Ectodermal cell (in vitro differentiated cells): ENCODE results near the gene HELT.

Experiments
- H3K27ac ChIP-seq: 2 replicates; pipeline ENCODE4 v1.7.0; 2013; ENCODE audit warnings: mild to moderate bottlenecking, low read depth, low read length; ENCODE audit not compliant: insufficient read depth, poor library complexity, severe bottlenecking
- H3K27me3 ChIP-seq: 2 replicates; pipeline ENCODE4 v1.7.0; 2013; ENCODE audit warnings: mild to moderate bottlenecking, low read length; ENCODE audit not compliant: insufficient read depth, control insufficient read depth, poor library complexity, severe bottlenecking
- H3K36me3 ChIP-seq: one replicate; pipeline ENCODE4 v1.7.0; 2013; ENCODE audit warnings: low read length; ENCODE audit not compliant: control insufficient read depth, insufficient read depth
- H3K4me1 ChIP-seq: one replicate; pipeline ENCODE4 v1.7.0; 2013; ENCODE audit warnings: low read length; ENCODE audit not compliant: control insufficient read depth, insufficient read depth
- H3K4me3 ChIP-seq: 2 replicates; pipeline ENCODE4 v1.7.0; 2013; ENCODE audit warnings: low read depth, low read length, control low read depth; ENCODE audit not compliant: insufficient read depth
- H3K9me3 ChIP-seq: 2 replicates; pipeline ENCODE4 v1.7.0; 2013; ENCODE audit warnings: mild to moderate bottlenecking, low read length, moderate library complexity; ENCODE audit not compliant: control insufficient read depth
- WGBS, 2 experiments: methylation state at CpG; one replicate each; pipeline ENCODE4 v1.1.7; 2013; ENCODE audit warnings: missing lambda C conversion rate in 2 of 2; 5-methylcytosine and 5-hydroxymethylcytosine counted together

HELT gene

GRCh38 chr4:185003596-185004351 lies 14.5 kb upstream of the HELT start:
- Histone ChIP-seq H3K27ac (no peak overlapping the region), H3K9me3 (no peaks in the 10 kb centered on the region), H3K27me3 (peaks cover 21% of the 10 kb centered on the region), H3K4me1 (no peaks in the 10 kb centered on the region), H3K36me3 (no peaks in the 10 kb centered on the region), H3K4me3 (no peak overlapping the region)
- WGBS, 2 experiments: 92 to 94% methylated on average over 19 of the region's 19 CpGs

GRCh38 chr4:185004562-185005218 lies 13.6 kb upstream of the HELT start:
- 52 to 53% methylated on average over 22 of the region's 22 CpGs for WGBS, 2 experiments
- peaks cover 24% of the 10 kb centered on the region for H3K27me3 ChIP-seq

GRCh38 chr4:185005219-185005819 lies 13.0 kb upstream of the HELT start:
- H3K4me3 ChIP-seq: no peak overlapping the region

More at GRCh38 chr4:185004562-185005218, 13.6 kb upstream of the HELT start:
- H3K4me1 ChIP-seq: no peaks in the 10 kb centered on the region
- H3K36me3 ChIP-seq: no peaks in the 10 kb centered on the region
- H3K27ac ChIP-seq: no peak overlapping the region
- no peaks in the 10 kb centered on the region for H3K9me3 ChIP-seq
- H3K4me3 ChIP-seq: no peak overlapping the region

GRCh38 chr4:185011408-185011807 lies 6.9 kb upstream of the HELT start:
- H3K27ac ChIP-seq: no peak overlapping the region
- no peaks in the 10 kb centered on the region for H3K9me3 ChIP-seq
- H3K27me3 ChIP-seq: peaks cover 68% of the 10 kb centered on the region
- H3K4me3 ChIP-seq: no peak overlapping the region
- no peaks in the 10 kb centered on the region for H3K36me3 ChIP-seq
- WGBS, 2 experiments: 19 to 24% methylated on average over 8 of the region's 8 CpGs
- peaks cover 7% of the 10 kb centered on the region for H3K4me1 ChIP-seq

More at GRCh38 chr4:185005219-185005819, 13.0 kb upstream of the HELT start:
- Histone ChIP-seq H3K4me1 (no peaks in the 10 kb centered on the region), H3K9me3 (no peaks in the 10 kb centered on the region), H3K27ac (no peak overlapping the region), H3K36me3 (no peaks in the 10 kb centered on the region), H3K27me3 (peaks cover 30% of the 10 kb centered on the region)
- WGBS, 2 experiments: 9 to 10% methylated on average over 21 to 22 of the region's 22 CpGs

- peaks cover 7% of the 10 kb centered on the region for H3K4me1 ChIP-seq
- WGBS, 2 experiments: 29 to 31% methylated on average over 16 of the region's 16 CpGs
- no peaks in the 10 kb centered on the region for H3K36me3 ChIP-seq
- H3K27ac ChIP-seq: no peak overlapping the region
- no peak overlapping the region for H3K4me3 ChIP-seq
- H3K27me3 ChIP-seq: peaks cover 90% of the 10 kb centered on the region
- no peaks in the 10 kb centered on the region for H3K9me3 ChIP-seq
Measured at GRCh38 chr4:185013417-185014125, 4.7 kb upstream of the HELT start.

GRCh38 chr4:185015108-185015507 lies 3.2 kb upstream of the HELT start:
- Histone ChIP-seq H3K9me3 (no peaks in the 10 kb centered on the region), H3K4me1 (peaks cover 19% of the 10 kb centered on the region), H3K27ac (no peak overlapping the region), H3K4me3 (no peak overlapping the region), H3K36me3 (no peaks in the 10 kb centered on the region), H3K27me3 (peaks cover 98% of the 10 kb centered on the region)
- WGBS, 2 experiments: 74 to 85% methylated on average over 5 of the region's 5 CpGs

- H3K27ac ChIP-seq: no peak overlapping the region
- H3K4me1 ChIP-seq: peaks cover 30% of the 10 kb centered on the region
- H3K4me3 ChIP-seq: no peak overlapping the region
- no peaks in the 10 kb centered on the region for H3K9me3 ChIP-seq
- 3 to 4% methylated on average over 47 of the region's 47 CpGs for WGBS, 2 experiments
- H3K27me3 ChIP-seq: peaks cover 100% of the 10 kb centered on the region
- H3K36me3 ChIP-seq: no peaks in the 10 kb centered on the region
Measured at GRCh38 chr4:185016101-185016940, 2.0 kb upstream of the HELT start.

- Histone ChIP-seq H3K4me1 (peaks cover 38% of the 10 kb centered on the region), H3K36me3 (no peaks in the 10 kb centered on the region), H3K27ac (no peak overlapping the region), H3K9me3 (no peaks in the 10 kb centered on the region), H3K4me3 (no peak overlapping the region), H3K27me3 (peaks cover 100% of the 10 kb centered on the region)
- 1% methylated on average over 33 to 34 of the region's 34 CpGs for WGBS, 2 experiments
Measured at GRCh38 chr4:185016946-185017758, 1.1 kb upstream of the HELT start.
